Stimulated activated CD8-positive, alpha-beta memory T cell treated with anti-CD3 and anti-CD28 coated beads, Interleukin-7, amount 100 ng/mL, for 4 hours (primary cell): ENCODE data around the gene TTK.

Source experiments
- DNase-seq, 2 donors: peaks; one replicate each; pipeline ENCODE4 v3.0.0-alpha.2; 2020; ENCODE audit warnings: low read depth in 2 of 2

TTK gene

DNA sequence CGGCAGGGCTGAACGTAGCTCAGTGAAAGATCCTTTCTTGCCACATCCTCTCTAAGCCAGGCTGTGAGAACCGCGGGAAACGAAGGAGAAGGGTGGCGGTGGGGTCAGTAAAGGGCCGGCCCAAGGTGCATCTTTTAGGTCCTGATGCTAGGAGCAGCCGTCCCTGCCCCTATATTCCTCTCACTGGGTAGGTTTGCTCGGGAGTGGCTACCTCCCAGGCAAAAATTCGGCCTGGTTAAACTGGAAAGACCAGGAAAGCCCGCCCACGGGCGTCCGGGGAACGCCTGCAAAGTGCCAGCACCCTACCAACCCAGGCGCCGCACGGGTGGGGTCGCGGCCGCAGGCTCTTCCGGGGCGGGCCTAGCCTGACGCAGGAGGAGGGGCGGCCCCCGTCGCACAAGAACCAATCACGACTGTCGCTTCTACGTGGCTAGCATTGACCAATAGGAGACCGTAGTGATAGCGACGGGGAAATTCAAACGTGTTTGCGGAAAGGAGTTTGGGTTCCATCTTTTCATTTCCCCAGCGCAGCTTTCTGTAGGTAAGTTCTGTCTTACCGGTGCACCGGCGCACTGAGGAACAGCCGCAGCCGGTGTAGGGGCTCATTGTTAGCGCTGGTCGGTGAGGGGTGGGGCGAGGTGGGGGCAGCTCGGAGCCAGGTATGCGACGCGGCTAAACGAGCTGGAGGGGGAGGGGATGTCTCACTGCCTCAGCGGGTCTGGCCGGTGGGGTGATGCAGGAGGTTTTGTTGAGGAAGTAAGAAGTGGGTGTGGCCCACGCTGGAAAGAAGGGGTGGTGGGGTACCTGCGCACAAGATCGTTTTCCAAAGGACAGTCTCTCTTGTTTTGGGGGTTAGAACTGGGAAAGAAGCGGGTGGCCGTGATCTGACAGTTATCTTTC, at the start of gene TTK:
TSS of gene TTK (plus strand) at position 477 of the 900 bp plus-strand sequence. CDS start 1,195 bp downstream, outside the sequence.
- peak; percentile 77 to 88 for DNase-seq

DNA sequence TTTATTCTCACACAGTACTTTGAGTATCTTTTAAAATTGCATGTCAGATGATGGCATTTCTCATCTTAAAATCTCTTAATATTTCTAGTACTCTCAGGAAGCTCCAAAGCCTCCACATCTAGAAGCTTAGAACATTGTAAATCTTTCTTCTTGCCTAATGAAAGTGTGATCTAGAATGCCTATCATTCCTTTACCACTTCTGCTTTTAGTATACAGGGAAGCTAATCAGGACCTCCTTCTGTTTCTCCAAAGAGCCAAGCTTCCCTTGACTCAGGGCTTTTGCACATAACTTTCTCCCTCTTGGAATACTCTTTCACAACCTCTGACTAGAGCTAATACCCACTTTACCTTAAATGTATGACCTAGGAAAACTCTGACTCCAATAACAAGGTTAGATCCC, 49.6 kb upstream of the TTK start:
- no peak for DNase-seq

- no peak for DNase-seq
Measured at GRCh38 chr6:79964607-79965081, 39.8 kb upstream of the TTK start.

DNA sequence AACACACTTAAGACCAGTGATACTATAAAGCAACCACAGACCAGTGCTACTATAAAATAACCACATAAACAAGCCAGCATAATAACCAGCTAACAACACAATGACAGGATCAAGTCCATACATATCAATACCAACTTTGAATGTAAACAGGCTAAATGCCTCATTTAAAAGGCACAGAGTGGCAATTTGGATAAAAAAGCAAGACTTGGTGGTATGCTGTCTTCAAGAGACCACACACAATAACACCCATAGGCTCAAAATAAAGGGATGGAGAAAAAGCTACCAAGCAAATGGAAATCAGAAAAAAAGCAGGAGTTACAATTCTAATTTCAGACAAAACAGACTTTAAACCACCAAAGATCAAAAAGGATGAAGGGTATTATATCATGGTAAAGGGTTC, 37.3 kb upstream of the TTK start:
- DNase-seq, result no peak

- no peak for DNase-seq
Measured at GRCh38 chr6:79969784-79970183, 34.7 kb upstream of the TTK start.

- DNase-seq, result no peak
Measured at GRCh38 chr6:79971193-79971592, 33.3 kb upstream of the TTK start.

- no peak for DNase-seq
Measured at GRCh38 chr6:79981652-79982051, 22.8 kb upstream of the TTK start.

- DNase-seq, result no peak
Measured at GRCh38 chr6:79984261-79984660, 20.2 kb upstream of the TTK start.

DNA sequence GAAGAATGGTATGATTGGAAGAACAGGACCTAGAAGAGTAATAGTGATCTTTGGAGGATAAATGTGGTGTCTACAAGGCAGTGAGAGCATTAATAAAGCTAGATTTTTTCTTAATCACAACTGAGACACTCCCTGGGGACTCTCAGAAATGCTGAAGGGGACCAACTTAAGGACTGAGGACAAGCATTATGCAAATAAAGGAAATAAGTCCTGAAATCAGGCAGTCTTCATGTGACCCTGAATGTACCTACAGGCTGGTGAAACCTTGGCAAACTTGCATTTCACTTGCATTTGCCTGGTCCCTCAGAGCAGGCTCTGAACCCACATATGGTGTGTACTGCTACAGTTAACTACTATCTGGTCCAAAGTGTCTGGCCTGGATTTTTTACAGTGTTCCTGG, 19.3 kb upstream of the TTK start:
- no peak for DNase-seq

GRCh38 chr6:79989641-79990040, 14.8 kb upstream of the TTK start:
- no peak for DNase-seq

DNA sequence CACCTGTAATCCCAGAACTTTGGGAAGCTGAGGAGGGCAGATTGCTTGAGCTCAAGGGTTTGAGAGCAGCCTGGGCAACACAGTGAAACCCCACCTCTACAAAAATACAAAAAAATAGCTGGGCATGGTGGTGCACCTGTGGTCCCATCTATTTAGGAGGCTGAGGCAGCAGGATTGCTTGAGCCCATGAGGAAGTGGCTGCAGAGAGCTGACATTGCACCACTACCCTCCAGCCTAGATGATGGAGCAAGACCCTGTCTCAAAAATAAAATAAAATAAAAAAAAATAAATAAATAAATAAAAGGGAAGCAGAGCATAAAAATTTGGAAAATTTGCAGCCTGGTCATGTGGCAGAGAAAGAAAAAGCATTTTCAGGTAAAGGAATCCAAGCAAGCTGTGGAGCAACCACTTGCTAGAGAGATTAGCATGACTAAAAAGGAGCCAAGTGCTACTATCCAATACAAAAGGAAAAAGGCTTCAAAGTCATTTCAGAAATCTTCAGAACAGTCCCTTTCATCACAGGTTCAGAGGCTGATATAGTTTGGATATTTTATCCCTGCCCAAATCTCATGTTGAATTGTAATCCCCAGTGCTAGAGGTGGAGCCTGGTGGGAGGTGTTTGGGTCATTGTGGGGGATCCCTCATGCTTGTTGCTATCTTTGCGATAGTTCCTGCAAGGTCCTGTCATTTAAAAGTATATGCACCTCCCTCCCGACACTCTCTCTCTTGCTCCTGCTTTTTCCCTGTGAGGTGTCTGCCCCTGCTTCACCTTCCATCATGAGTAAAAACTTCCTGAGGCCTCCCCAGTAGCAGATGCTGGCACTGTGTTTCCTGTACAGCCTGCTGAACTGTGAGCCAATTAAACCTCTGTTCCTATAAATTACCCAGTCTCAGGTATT, 11.2 kb upstream of the TTK start:
- no peak for DNase-seq

DNA sequence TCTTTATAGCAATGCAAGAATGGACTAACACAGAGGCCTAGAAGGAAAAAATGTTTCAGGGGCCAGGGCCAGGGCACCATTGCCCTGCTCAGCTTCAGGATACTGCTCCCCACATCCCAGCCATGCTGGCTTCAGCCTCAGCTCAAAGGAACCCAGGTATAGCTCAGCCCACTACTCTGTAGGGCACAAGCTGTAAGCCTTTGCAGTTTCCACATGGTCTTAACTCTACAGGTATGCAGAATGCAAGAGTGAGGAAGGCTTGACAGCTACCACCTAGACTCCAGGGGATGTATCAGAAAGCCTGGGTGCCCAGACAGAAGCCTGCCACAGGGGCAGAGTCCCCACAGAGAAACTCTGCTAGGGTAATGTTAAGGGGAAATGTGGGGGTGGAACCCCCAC, 10.5 kb upstream of the TTK start:
- no peak for DNase-seq

DNA sequence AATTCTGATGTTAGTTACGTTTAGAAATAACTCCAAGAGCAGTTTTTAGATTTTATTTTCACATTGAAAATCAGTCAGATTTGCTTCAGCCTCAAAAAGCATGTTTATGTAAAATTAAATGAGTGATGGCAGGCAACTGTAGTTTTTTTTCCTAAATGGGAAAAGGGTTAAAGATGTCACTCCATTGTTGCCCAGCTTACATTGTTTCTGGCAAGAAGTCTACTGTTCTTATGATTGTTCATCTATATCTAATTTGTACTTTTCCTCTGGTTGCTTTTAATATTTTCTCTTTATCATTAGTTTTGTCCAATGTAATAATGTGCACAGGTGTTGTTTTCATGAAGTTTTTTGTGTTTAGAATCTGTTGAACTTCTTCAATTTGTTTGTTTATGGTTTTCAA, 6.7 kb upstream of the TTK start:
- no peak for DNase-seq

GRCh38 chr6:80001337-80001736, 3.1 kb upstream of the TTK start:
- no peak for DNase-seq

DNA sequence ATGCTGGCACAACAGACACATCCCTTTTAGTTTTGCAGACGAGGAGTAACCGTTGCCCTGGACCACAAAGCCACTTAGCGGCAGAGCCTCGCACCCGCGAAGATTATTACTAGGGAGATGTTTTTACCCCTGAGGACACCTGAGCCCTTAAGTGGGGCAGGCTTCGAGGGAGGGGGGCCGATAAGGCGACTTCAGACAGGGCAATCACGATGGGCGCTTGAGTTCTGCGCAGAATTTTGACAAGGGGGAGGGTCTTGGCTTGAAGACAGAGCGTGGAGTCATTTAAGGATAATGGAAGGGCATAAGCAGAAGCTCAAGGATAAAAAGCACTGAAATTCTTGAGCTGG, 650 bp upstream of the TTK start:
- peak in 1 of 2 donors; percentile 30 for DNase-seq

GRCh38 chr6:80005406-80005805, 957 bp downstream of the TTK start:
- DNase-seq, result no peak

DNA sequence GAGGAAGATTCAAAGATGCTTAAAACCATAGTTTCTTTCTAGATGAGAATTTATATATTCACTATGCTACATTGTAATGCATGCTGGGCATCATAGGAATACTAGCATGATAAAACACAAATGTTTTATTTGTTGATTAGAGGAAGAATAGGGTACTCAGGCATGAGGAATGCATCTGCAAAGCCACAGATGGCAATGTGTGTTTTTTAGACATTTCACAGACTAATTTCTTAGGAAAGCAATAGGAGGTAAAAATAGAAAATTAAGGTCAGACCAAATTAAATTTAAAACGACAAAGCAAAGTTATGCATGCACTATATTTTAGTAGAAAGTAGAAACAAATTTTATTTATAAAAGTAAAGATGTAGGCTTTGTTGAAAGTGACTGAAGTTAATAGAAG, 2.1 kb downstream of the TTK start:
- DNase-seq, result no peak

GRCh38 chr6:80009531-80009930, 5.1 kb downstream of the TTK start:
- DNase-seq, result no peak

DNA sequence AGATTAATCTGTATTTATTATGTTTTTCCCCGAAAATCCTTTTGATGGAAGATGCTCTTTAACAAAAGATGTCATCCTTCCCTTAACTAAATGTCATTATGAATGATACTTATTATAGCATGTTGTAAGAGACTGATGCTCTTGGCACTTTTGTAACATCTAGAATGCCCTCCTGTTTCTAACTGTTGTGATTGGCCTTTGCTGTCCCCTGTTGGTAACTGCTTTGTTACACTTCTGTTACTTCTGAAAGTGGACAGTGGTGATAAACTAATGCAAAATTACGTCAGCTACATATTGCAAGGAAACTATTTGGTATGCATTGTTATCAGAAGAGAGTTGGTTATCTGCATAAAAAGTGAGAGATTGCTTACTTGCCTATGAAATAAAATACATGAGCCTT, 5.8 kb downstream of the TTK start:
- no peak for DNase-seq

- no peak for DNase-seq
Measured at GRCh38 chr6:80015839-80016435, 11.5 kb downstream of the TTK start.

DNA sequence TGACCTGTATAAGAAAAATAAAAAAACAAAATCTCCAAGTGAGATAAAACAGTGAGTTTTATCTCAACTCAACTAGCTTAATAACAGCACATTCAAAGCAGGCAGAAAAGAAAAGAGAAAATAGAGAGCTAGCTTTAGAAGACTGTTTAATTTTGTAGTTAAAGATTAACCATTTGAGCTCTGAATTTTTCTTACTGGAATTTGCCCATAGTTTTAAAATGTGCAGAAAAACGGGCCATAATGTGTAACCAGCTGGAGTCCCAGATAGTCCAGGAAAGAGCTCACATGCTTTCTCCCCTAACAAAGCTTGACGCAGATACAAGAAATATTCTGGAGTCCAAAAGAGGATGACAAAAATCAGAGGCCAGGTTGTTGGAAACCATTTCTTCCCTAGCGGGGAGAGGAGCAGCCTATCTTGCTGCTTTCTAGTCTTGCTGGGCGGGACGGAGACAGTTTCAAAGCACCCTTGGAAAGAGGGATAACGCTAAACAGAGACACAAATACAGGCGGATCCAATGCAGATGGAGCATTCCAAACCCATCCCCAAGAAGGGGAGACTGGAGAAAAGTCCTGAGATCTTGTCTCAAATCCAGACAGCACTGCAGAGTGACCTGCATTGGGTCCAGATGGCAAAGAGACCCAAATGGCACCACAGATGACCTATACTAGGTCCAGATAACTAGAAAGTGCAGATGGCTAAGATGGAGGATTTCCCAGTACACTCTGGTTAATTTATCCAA, 16.1 kb downstream of the TTK start:
- no peak for DNase-seq

- no peak for DNase-seq
Measured at GRCh38 chr6:80021131-80021530, 16.7 kb downstream of the TTK start.
